SKM-1 (cell line): ENCODE results near the gene PIK3R4.

Source experiments
- DNase-seq: peaks from one replicate; lab custom pipeline; 2025; ENCODE audit not compliant: unreplicated experiment; lab: John Stamatoyannopoulos, UW

Gene PIK3R4

GRCh38 chr3:130692455-130692854, 54.2 kb downstream of the PIK3R4 start:
- no peak for DNase-seq

GRCh38 chr3:130688697-130689470, 57.7 kb downstream of the PIK3R4 start:
- DNase-seq = no peak

GRCh38 chr3:130688015-130688688, 58.5 kb downstream of the PIK3R4 start:
- DNase-seq = no peak

DNA sequence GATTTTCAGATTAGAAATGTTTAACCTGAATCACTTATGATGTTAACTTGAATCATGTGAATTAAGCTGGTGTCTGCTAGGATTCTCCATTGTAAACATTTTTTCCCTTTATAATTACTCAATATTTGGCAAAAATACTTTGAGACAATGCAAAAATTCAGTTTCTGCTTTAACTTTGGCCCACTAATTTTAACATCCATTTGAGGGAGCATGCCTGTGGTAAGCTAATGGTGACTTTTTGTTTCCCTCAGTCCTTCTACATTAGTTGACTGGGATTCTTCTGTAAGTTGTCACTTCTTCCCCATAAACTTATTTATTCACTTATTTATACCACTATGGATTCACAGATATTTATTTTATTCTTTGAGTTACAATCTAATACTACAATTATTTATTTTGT, 59.3 kb downstream of the PIK3R4 start:
- DNase-seq = no peak

DNA sequence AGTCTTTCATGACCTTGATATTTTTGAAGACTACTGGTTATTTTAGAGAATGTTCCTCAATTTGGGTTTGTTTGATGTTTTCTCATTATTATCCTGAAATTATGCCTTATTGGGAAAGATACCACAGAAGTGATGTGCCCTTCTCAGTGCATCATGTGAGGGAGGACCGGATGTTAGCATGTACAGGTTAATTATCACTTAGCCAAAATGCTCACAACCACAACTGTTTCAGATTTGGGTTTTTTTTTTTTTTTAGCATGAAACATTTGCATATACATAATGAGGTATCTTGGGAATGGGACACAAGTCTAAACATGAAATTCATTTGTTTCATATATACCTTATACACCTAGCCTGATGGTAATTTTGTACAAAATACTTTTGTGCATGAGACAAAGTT, 59.8 kb downstream of the PIK3R4 start:
- DNase-seq = no peak

- no peak for DNase-seq
Observed at GRCh38 chr3:130682131-130682530, 64.5 kb downstream of the PIK3R4 start.

- DNase-seq = no peak
Observed at GRCh38 chr3:130679218-130679617, 67.4 kb downstream of the PIK3R4 start.

- no peak for DNase-seq
Observed at GRCh38 chr3:130677343-130677742, 69.3 kb downstream of the PIK3R4 start.

GRCh38 chr3:130671545-130672312, 74.9 kb downstream of the PIK3R4 start:
- no peak for DNase-seq

DNA sequence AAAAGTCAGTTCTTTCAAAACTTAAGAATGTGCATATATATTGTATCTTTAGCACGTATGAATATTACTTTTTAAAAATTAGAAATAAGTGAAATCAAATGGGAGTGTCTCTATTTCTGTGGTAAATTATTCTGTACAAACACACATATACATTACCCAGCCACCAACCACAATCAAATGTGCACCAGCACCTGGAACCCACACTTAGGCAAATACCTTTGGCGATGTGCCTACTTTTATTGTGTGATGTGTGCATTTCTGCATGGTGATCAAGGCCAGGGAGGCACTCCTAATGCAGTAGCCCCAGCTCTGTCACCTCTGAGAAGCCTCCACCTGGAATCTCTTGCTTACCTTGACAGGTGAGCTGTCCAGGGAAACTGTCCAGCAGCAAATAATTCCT, 76.9 kb downstream of the PIK3R4 start:
- DNase-seq = no peak

- DNase-seq = no peak
Observed at GRCh38 chr3:130663092-130663491, 83.5 kb downstream of the PIK3R4 start.

GRCh38 chr3:130662501-130662996, 84.1 kb downstream of the PIK3R4 start:
- DNase-seq = no peak

DNA sequence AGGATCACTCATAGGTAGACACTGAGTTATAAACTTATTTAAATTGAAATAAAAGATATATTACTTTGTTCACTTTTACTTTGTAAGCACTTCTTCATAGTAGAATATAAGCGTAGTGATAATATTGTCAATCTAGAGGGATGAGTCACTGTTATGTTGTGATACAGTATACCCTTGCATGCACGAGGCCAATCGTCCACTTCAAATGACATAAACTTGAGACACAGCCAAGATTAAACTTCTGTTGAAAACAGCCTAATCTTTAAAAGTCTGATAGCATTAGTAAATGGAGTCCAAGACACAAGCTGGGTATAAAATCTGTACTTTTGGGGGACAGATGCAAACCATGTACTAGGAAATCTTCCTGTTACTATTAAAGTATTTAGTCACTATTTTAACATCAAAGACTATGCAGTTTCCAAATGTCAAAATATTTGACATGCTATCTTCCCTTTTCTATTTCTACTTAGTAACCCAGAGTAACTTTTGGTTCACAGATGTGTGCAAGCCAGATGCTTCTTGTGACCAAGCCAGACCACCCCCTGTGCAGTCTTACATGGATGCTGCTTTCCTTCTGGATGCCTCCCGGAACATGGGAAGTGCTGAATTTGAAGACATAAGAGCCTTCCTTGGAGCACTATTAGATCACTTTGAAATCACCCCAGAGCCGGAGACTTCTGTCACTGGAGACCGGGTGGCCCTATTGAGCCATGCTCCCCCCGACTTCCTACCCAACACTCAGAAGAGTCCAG, 85.3 kb downstream of the PIK3R4 start:
- no peak for DNase-seq

GRCh38 chr3:130659911-130660310, 86.7 kb downstream of the PIK3R4 start:
- no peak for DNase-seq

- no peak for DNase-seq
Observed at GRCh38 chr3:130658678-130659077, 88.0 kb downstream of the PIK3R4 start.

DNA sequence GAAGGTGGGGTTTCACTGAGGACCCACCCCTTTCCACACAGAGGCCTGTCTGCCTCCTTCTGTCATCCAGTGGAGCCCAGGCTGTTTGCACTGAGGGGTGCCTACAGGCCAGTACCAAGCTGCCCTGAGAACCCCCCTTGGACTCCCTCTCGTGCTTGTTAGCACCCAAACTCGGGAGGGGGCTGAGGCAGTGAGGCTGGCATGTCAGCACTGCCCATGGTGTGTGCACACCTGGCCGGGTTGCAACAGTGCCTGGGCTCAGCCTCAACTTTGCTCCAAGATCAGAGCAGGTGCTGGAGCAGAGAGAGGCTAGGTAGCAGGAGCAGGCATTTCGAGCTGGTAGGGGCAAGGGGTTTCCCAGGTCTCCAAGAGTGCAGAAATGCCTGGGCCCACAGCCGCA, 90.0 kb downstream of the PIK3R4 start:
- no peak for DNase-seq

DNA sequence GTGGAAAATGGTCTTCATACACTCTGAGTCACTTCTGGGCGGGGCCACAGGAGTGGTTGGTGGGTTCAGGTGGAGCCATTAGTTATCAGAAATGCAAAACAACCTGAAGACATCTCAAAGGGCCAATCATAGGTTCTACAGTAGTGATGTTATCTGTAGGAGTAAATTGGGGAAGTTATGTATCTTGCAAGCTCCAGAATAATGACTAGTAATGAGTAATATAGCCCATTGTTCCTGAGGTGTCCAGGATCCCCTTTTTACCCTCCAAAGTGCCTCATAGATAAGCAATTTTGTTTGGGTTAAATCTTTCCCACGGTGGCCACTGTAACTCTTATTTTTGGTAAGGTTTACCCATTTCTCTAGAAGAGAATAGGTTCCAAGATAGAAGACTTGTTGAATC, 91.7 kb downstream of the PIK3R4 start:
- no peak for DNase-seq

DNA sequence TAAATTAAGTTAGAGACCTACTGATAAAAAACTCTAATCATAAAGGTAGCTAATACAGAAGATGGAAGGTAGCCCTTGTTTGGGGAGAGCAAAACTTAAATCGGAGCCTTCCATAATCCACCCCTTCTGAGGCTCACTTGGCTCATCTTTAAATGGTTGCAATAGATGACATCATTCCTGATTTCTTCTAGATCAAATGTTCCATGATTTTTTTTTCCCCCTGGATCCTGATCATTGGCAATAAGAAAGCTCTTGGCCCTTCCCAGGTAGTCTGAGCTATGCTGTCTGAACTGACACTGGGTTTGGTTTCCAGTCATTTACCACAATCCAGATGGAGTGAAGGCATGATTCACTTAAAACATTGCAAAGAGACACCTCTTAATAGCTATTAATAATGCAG, 92.5 kb downstream of the PIK3R4 start:
- no peak for DNase-seq

- no peak for DNase-seq
Observed at GRCh38 chr3:130649061-130649654, 97.5 kb downstream of the PIK3R4 start.

- DNase-seq = no peak
Observed at GRCh38 chr3:130648293-130648692, 98.3 kb downstream of the PIK3R4 start.

- no peak for DNase-seq
Observed at GRCh38 chr3:130645261-130645660, 101.4 kb downstream of the PIK3R4 start.
